Chondrocyte (in vitro differentiated cells): ENCODE data around the gene LNX1. TPM values are rescaled to one million over a fixed set of nuclear protein-coding genes. Genes with fewer than 3 reads are reported as not detected.

Source experiments
- DNase-seq: peaks from one replicate; pipeline ENCODE4 v3.0.0; 2021; ENCODE audit warnings: mixed read lengths, low spot score
- H3K27ac Mint-ChIP-seq: one replicate; pipeline ENCODE4 v1.8.0; 2021; ENCODE audit warnings: mild to moderate bottlenecking, moderate library complexity, mixed read lengths; ENCODE audit not compliant: unreplicated experiment
- H3K27me3 Mint-ChIP-seq: 2 replicates; pipeline ENCODE4 v1.8.0; 2021; ENCODE audit warnings: low read depth, mixed read lengths
- H3K36me3 Mint-ChIP-seq: 2 replicates; pipeline ENCODE4 v1.8.0; 2021; ENCODE audit warnings: low read depth, mixed read lengths
- H3K4me1 Mint-ChIP-seq: 2 replicates; pipeline ENCODE4 v1.8.0; 2021; ENCODE audit warnings: low read depth, mild to moderate bottlenecking, mixed read lengths
- H3K4me3 Mint-ChIP-seq: one replicate; pipeline ENCODE4 v1.8.0; 2021; ENCODE audit warnings: mild to moderate bottlenecking, moderate library complexity, mixed read lengths; ENCODE audit not compliant: unreplicated experiment
- H3K9me3 Mint-ChIP-seq: 2 replicates; pipeline ENCODE4 v1.8.0; 2021; ENCODE audit warnings: low read depth, mixed read lengths
- CTCF ChIP-seq: fragments of 200-600 bp; sonication (generic); IDR thresholded peaks from 2 replicates; pipeline ENCODE4 v1.5.0; 2021; ENCODE audit warnings: antibody characterized with exemption, mild to moderate bottlenecking, moderate library complexity
- total RNA-seq: library from RNA; stranded (reverse); gene quantifications from 3 replicates; pipeline ENCODE4 v1.2.1, GENCODE V29; 2021

The LNX1 gene
- total RNA-seq, 1 donor from 2014 or later = 1.8 TPM

GRCh38 chr4:53551958-53552357, 39.3 kb downstream of the LNX1 start:
- H3K27ac Mint-ChIP-seq = no peak overlapping the region
- peaks cover 7% of the 10 kb centered on the region for H3K9me3 Mint-ChIP-seq
- H3K27me3 Mint-ChIP-seq = no peaks in the 10 kb centered on the region
- no peak for DNase-seq
- no peak for TF ChIP-seq CTCF
- H3K4me3 Mint-ChIP-seq = no peak overlapping the region
- peaks cover 48% of the 10 kb centered on the region for H3K4me1 Mint-ChIP-seq
- no peaks in the 10 kb centered on the region for H3K36me3 Mint-ChIP-seq

- Mint-ChIP-seq H3K36me3 (no peaks in the 10 kb centered on the region), H3K4me1 (peaks cover 48% of the 10 kb centered on the region), H3K4me3 (no peak overlapping the region), H3K27me3 (no peaks in the 10 kb centered on the region), H3K9me3 (peaks cover 7% of the 10 kb centered on the region), H3K27ac (no peak overlapping the region)
- no peak for TF ChIP-seq CTCF
- DNase-seq = no peak
Observed at GRCh38 chr4:53551281-53551864, 39.9 kb downstream of the LNX1 start.

DNA sequence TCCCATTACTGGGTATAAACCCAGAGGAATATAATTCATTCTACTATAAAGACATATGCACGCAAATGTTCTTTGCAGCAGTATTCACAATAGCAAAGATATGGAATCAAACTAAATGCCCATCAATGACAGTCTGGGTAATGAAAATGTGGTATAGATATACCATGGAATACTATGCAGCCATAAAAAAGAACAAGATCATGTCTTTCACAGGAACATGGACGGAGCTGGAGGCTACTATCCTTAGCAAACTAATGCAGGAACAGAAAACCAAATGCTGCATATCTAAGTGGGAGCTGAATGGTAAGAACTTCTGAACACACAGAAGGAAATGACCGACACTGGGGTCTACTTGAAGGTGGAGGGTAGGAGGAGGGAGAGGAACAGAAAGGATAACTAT, 42.6 kb downstream of the LNX1 start:
- H3K9me3 Mint-ChIP-seq = peaks cover 7% of the 10 kb centered on the region
- TF ChIP-seq CTCF = no peak

GRCh38 chr4:53547983-53548382, 43.3 kb downstream of the LNX1 start:
- Mint-ChIP-seq H3K27ac (peak overlapping the region; percentile 76), H3K4me1 (peaks cover 45% of the 10 kb centered on the region), H3K27me3 (no peaks in the 10 kb centered on the region), H3K4me3 (no peak overlapping the region), H3K36me3 (no peaks in the 10 kb centered on the region), H3K9me3 (peaks cover 7% of the 10 kb centered on the region)
- DNase-seq = no peak
- TF ChIP-seq CTCF = no peak

More for the DNA sequence above, 42.6 kb downstream of the LNX1 start:
- no peak overlapping the region for H3K4me3 Mint-ChIP-seq
- H3K27ac Mint-ChIP-seq = peak overlapping the region; percentile 17
- no peaks in the 10 kb centered on the region for H3K27me3 Mint-ChIP-seq
- no peaks in the 10 kb centered on the region for H3K36me3 Mint-ChIP-seq
- no peak for DNase-seq
- peaks cover 38% of the 10 kb centered on the region for H3K4me1 Mint-ChIP-seq

GRCh38 chr4:53545942-53546581, 45.2 kb downstream of the LNX1 start:
- H3K9me3 Mint-ChIP-seq = peaks cover 4% of the 10 kb centered on the region
- no peaks in the 10 kb centered on the region for H3K27me3 Mint-ChIP-seq
- H3K4me3 Mint-ChIP-seq = no peak overlapping the region

More at GRCh38 chr4:53545942-53546581, 45.2 kb downstream of the LNX1 start:
- Mint-ChIP-seq H3K4me1 (peaks cover 55% of the 10 kb centered on the region), H3K36me3 (no peaks in the 10 kb centered on the region), H3K27ac (no peak overlapping the region)
- no peak for TF ChIP-seq CTCF
- no peak for DNase-seq
